ENCODE results near the gene ELOVL6.

Gene ELOVL6

DNA sequence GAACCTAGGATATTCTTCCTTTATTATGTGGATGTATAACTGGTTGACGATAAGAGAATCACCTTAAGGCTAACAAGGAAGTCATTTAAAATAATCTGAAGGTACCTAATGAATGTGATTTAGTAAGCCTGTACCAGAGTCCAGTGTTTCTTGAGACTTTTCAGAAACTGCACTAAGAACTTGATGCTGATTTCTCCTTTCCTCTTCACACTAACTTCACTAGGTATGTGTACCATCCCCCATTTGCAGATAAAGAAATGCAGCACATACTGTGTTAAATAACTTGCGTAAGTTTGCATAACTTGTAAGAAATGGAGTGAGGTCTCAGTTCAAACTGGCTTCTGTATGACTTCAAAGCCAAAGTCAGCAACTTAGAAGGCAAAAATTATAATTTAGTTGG, 63.3 kb downstream of the ELOVL6 start:
- Histone ChIP-seq H3K9ac (ENCODE audit: low read depth, low read length) (no peak overlapping the region), H3K9me3 (replicated peaks; ENCODE audit: low read length) (no peaks in the 10 kb centered on the region), H3K4me2 (ENCODE audit: low read length) (no peak overlapping the region), H3K36me3 (ENCODE audit: insufficient read depth, low read length) (no peaks in the 10 kb centered on the region), H3K4me1 (ENCODE audit: control insufficient read depth, insufficient read depth, low read length) (no peaks in the 10 kb centered on the region), H3K27me3 (ENCODE audit: control insufficient read depth, insufficient read depth, low read length) (no peaks in the 10 kb centered on the region), H3K4me3 (ENCODE audit: low read length) (no peak overlapping the region)

- Histone ChIP-seq H3K36me3 (ENCODE audit: insufficient read depth, low read length) (no peaks in the 10 kb centered on the region), H3K4me2 (ENCODE audit: low read length) (no peak overlapping the region), H3K4me1 (ENCODE audit: control insufficient read depth, insufficient read depth, low read length) (no peaks in the 10 kb centered on the region), H3K9ac (ENCODE audit: low read depth, low read length) (no peak overlapping the region), H3K27me3 (ENCODE audit: control insufficient read depth, insufficient read depth, low read length) (no peaks in the 10 kb centered on the region), H3K4me3 (ENCODE audit: low read length) (no peak overlapping the region), H3K9me3 (replicated peaks; ENCODE audit: low read length) (no peaks in the 10 kb centered on the region)
These were observed 64.0 kb downstream of the ELOVL6 start for GRCh38 chr4:110134269-110134869.

- H3K9me3 ChIP-seq (replicated peaks; ENCODE audit: low read length): no peaks in the 10 kb centered on the region
- no peaks in the 10 kb centered on the region for H3K4me1 ChIP-seq (ENCODE audit: control insufficient read depth, insufficient read depth, low read length)
- H3K4me3 ChIP-seq (ENCODE audit: low read length): no peak overlapping the region
- no peaks in the 10 kb centered on the region for H3K36me3 ChIP-seq (ENCODE audit: insufficient read depth, low read length)
- no peak overlapping the region for H3K9ac ChIP-seq (ENCODE audit: low read depth, low read length)
- H3K27me3 ChIP-seq (ENCODE audit: control insufficient read depth, insufficient read depth, low read length): no peaks in the 10 kb centered on the region
- H3K4me2 ChIP-seq (ENCODE audit: low read length): no peak overlapping the region
These were observed 65.3 kb downstream of the ELOVL6 start for GRCh38 chr4:110132816-110133719.

GRCh38 chr4:110131916-110132315, 66.5 kb downstream of the ELOVL6 start:
- H3K4me2 ChIP-seq (ENCODE audit: low read length): no peak overlapping the region
- H3K27me3 ChIP-seq (ENCODE audit: control insufficient read depth, insufficient read depth, low read length): no peaks in the 10 kb centered on the region
- H3K9ac ChIP-seq (ENCODE audit: low read depth, low read length): no peak overlapping the region
- H3K36me3 ChIP-seq (ENCODE audit: insufficient read depth, low read length): no peaks in the 10 kb centered on the region
- H3K4me1 ChIP-seq (ENCODE audit: control insufficient read depth, insufficient read depth, low read length): no peaks in the 10 kb centered on the region
- H3K4me3 ChIP-seq (ENCODE audit: low read length): no peak overlapping the region
- H3K9me3 ChIP-seq (replicated peaks; ENCODE audit: low read length): no peaks in the 10 kb centered on the region

GRCh38 chr4:110130576-110131358, 67.6 kb downstream of the ELOVL6 start:
- Histone ChIP-seq H3K4me1 (ENCODE audit: control insufficient read depth, insufficient read depth, low read length) (no peaks in the 10 kb centered on the region), H3K36me3 (ENCODE audit: insufficient read depth, low read length) (no peaks in the 10 kb centered on the region), H3K4me3 (ENCODE audit: low read length) (no peak overlapping the region), H3K9ac (ENCODE audit: low read depth, low read length) (no peak overlapping the region), H3K4me2 (ENCODE audit: low read length) (no peak overlapping the region), H3K27me3 (ENCODE audit: control insufficient read depth, insufficient read depth, low read length) (no peaks in the 10 kb centered on the region), H3K9me3 (replicated peaks; ENCODE audit: low read length) (no peaks in the 10 kb centered on the region)

- H3K9ac ChIP-seq (ENCODE audit: low read depth, low read length): no peak overlapping the region
- H3K9me3 ChIP-seq (replicated peaks; ENCODE audit: low read length): no peaks in the 10 kb centered on the region
- no peak overlapping the region for H3K4me3 ChIP-seq (ENCODE audit: low read length)
- no peaks in the 10 kb centered on the region for H3K36me3 ChIP-seq (ENCODE audit: insufficient read depth, low read length)
- H3K4me1 ChIP-seq (ENCODE audit: control insufficient read depth, insufficient read depth, low read length): no peaks in the 10 kb centered on the region
- H3K27me3 ChIP-seq (ENCODE audit: control insufficient read depth, insufficient read depth, low read length): no peaks in the 10 kb centered on the region
- H3K4me2 ChIP-seq (ENCODE audit: low read length): no peak overlapping the region
These were observed 68.9 kb downstream of the ELOVL6 start for GRCh38 chr4:110129544-110129943.

- no peaks in the 10 kb centered on the region for H3K9me3 ChIP-seq (replicated peaks; ENCODE audit: low read length)
- H3K36me3 ChIP-seq (ENCODE audit: insufficient read depth, low read length): no peaks in the 10 kb centered on the region
- H3K4me3 ChIP-seq (ENCODE audit: low read length): no peak overlapping the region
- H3K4me2 ChIP-seq (ENCODE audit: low read length): no peak overlapping the region
- no peak overlapping the region for H3K9ac ChIP-seq (ENCODE audit: low read depth, low read length)
- no peaks in the 10 kb centered on the region for H3K4me1 ChIP-seq (ENCODE audit: control insufficient read depth, insufficient read depth, low read length)
- H3K27me3 ChIP-seq (ENCODE audit: control insufficient read depth, insufficient read depth, low read length): no peaks in the 10 kb centered on the region
These were observed 69.9 kb downstream of the ELOVL6 start for GRCh38 chr4:110128472-110128919.

- H3K4me1 ChIP-seq (ENCODE audit: control insufficient read depth, insufficient read depth, low read length): no peaks in the 10 kb centered on the region
- no peak overlapping the region for H3K4me2 ChIP-seq (ENCODE audit: low read length)
- H3K27me3 ChIP-seq (ENCODE audit: control insufficient read depth, insufficient read depth, low read length): no peaks in the 10 kb centered on the region
- H3K4me3 ChIP-seq (ENCODE audit: low read length): no peak overlapping the region
- H3K9me3 ChIP-seq (replicated peaks; ENCODE audit: low read length): no peaks in the 10 kb centered on the region
- no peaks in the 10 kb centered on the region for H3K36me3 ChIP-seq (ENCODE audit: insufficient read depth, low read length)
- no peak overlapping the region for H3K9ac ChIP-seq (ENCODE audit: low read depth, low read length)
These were observed 70.4 kb downstream of the ELOVL6 start for GRCh38 chr4:110128029-110128428.

DNA sequence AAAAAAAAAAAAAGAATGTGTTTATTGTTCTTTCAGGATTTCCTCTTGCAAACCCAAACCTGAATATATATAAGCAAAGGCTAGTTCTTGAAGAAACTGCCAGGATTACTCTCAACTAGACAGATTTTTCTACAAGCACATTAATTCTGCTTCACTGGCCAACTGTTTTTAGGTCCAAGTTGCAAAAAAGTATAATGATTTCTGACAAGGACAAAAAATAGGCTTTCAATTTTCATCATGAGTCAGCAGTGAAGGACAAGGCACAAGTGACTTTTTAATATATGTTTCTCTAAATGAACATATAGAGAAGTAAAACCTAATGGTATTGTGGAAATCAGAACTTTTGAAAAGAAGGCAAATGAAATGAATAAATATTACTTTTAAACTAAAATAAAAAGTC, 73.7 kb downstream of the ELOVL6 start:
- Histone ChIP-seq H3K9ac (ENCODE audit: low read depth, low read length) (no peak overlapping the region), H3K9me3 (replicated peaks; ENCODE audit: low read length) (no peaks in the 10 kb centered on the region), H3K4me1 (ENCODE audit: control insufficient read depth, insufficient read depth, low read length) (peaks cover 7% of the 10 kb centered on the region), H3K36me3 (ENCODE audit: insufficient read depth, low read length) (no peaks in the 10 kb centered on the region), H3K4me2 (ENCODE audit: low read length) (no peak overlapping the region), H3K27me3 (ENCODE audit: control insufficient read depth, insufficient read depth, low read length) (no peaks in the 10 kb centered on the region), H3K4me3 (ENCODE audit: low read length) (no peak overlapping the region)

GRCh38 chr4:110122201-110122600, 76.2 kb downstream of the ELOVL6 start:
- Histone ChIP-seq H3K4me2 (ENCODE audit: low read length) (no peak overlapping the region), H3K4me1 (ENCODE audit: control insufficient read depth, insufficient read depth, low read length) (peaks cover 8% of the 10 kb centered on the region), H3K27me3 (ENCODE audit: control insufficient read depth, insufficient read depth, low read length) (no peaks in the 10 kb centered on the region), H3K9me3 (replicated peaks; ENCODE audit: low read length) (no peaks in the 10 kb centered on the region), H3K36me3 (ENCODE audit: insufficient read depth, low read length) (no peaks in the 10 kb centered on the region), H3K9ac (ENCODE audit: low read depth, low read length) (no peak overlapping the region), H3K4me3 (ENCODE audit: low read length) (no peak overlapping the region)

- no peaks in the 10 kb centered on the region for H3K36me3 ChIP-seq (ENCODE audit: insufficient read depth, low read length)
- H3K4me3 ChIP-seq (ENCODE audit: low read length): no peak overlapping the region
- no peaks in the 10 kb centered on the region for H3K27me3 ChIP-seq (ENCODE audit: control insufficient read depth, insufficient read depth, low read length)
- H3K9me3 ChIP-seq (replicated peaks; ENCODE audit: low read length): no peaks in the 10 kb centered on the region
- no peak overlapping the region for H3K4me2 ChIP-seq (ENCODE audit: low read length)
- no peak overlapping the region for H3K9ac ChIP-seq (ENCODE audit: low read depth, low read length)
- peaks cover 8% of the 10 kb centered on the region for H3K4me1 ChIP-seq (ENCODE audit: control insufficient read depth, insufficient read depth, low read length)
These were observed 77.9 kb downstream of the ELOVL6 start for GRCh38 chr4:110120506-110120905.

All from skeletal muscle satellite cell (primary cell).